Left hindlimb (tissue), 1 donor: Measurements from ENCODE around the gene CTNNA1.
A peak's percentile ranks its signal among the peaks of the same experiment; 100 is the strongest.

Experiments used
- DNase-seq: peaks from one replicate; pipeline ENCODE4 v3.0.0-alpha.2; 2018

CTNNA1 gene

DNA sequence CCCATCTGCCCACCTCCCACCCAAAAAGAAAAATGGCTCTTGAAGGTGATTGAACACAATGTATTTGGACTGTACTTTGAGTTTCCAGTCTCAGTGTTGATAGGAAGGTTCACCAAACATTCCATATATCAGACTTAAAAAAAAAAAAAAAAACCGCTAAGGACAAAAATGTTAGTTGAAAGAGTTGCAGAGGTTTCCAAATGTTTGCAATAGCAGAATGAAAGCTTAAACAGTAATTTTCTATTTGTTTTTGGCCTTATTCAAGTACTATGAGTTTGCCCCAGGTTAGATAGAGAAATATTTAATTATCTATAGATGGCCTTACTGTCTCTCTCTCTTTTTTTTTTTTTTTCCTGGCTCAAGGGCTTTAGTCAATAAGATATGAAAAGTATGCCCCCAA lies 115.8 kb downstream of the CTNNA1 start:
- no peak for DNase-seq

- DNase-seq: no peak
These were observed 116.7 kb downstream of the CTNNA1 start for GRCh38 chr5:138869763-138870500.

GRCh38 chr5:138870611-138871010 lies 117.4 kb downstream of the CTNNA1 start:
- DNase-seq: no peak

- DNase-seq: no peak
These were observed 119.7 kb downstream of the CTNNA1 start for GRCh38 chr5:138872841-138873465.

GRCh38 chr5:138873466-138874221 lies 120.4 kb downstream of the CTNNA1 start:
- DNase-seq: no peak

DNA sequence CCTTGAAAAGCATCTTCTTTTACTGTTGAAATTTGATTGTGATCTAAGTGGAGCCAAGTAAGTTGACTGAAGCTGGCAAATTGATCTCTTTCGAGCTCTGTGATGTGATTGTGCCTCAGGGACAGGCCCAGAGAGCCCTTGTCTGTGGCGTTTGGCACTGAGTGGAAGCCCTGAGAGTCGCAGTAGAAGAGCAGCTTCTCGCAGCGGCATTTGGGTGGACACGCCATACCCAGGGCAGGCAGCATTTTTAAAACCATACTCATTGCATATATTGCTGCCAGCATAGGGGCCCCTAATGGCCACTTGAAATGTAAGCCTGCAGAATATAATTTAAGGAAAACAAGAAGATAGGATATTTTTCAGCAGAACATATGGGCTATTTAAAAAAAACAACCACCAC lies 121.0 kb downstream of the CTNNA1 start:
- no peak for DNase-seq

DNA sequence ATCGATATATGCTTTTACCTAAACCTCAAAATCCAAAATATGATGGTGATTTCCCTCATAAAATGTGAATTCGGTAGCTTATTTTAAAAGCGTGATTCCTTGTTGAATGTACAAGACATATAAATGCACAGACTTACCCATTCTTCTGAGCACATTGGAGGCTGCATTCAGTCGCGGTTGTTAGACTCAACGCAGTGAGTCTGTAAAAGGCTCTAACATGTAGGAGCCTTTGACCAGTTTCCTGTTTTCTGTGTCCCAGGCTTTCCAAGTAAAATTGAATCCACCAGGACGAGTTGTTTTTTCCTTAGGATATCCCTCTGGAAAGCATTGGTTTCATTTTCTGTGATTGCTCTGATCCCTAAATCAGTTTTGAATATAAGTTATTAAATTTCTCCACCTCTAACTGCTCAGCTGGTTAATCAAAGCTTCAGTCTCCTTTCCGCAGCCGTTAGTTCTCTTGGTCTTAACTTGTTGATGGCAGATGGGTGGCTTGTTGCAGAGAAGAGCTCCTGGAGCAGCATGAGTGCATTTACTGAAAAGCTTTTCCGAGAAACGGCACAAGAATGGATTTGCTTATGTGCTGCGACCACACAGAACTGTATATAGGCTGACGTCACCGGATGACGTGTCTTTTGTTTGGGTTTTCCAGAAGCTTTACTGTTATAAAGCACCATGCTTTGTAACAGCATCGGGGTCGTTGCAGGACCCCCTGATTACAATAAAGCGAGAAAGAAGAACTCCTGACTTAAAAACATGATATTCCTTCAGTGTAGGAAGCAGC lies 121.7 kb downstream of the CTNNA1 start, which contains the start of gene LRRTM2:
TSS of gene LRRTM2 (minus strand) at position 565 of the 781 bp plus-strand sequence. CDS start at position 141, 424 bp downstream.
- DNase-seq: peak; percentile 62

GRCh38 chr5:138875552-138875875 lies 122.3 kb downstream of the CTNNA1 start:
- DNase-seq: no peak

GRCh38 chr5:138875946-138876345 lies 122.7 kb downstream of the CTNNA1 start:
- no peak for DNase-seq

GRCh38 chr5:138876811-138877210 lies 123.6 kb downstream of the CTNNA1 start:
- no peak for DNase-seq

- no peak for DNase-seq
These were observed 125.4 kb downstream of the CTNNA1 start for GRCh38 chr5:138878437-138879235.

- no peak for DNase-seq
These were observed 130.0 kb downstream of the CTNNA1 start for GRCh38 chr5:138883211-138883610.

- no peak for DNase-seq
These were observed 130.9 kb downstream of the CTNNA1 start for GRCh38 chr5:138884094-138884493.

DNA sequence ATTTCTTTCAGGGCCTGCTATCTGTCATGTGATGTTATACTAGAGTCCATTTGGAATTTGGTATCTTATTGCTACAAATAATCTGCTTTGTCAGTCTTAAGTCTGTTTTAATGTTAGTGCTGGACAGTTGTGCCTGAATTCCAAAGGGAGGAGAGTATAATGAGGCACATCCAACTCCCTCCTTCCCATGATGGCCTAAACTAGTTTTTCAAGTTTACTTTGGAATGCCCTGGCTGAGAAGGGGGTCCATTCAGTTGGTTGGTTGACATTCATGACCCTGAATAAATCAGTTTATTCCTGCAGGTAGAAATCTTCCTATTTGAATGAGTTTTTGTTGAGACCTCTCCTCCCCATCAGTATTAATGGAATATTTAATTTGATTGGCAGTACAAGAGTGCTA lies 131.3 kb downstream of the CTNNA1 start:
- no peak for DNase-seq

- DNase-seq: no peak
These were observed 136.8 kb downstream of the CTNNA1 start for GRCh38 chr5:138889994-138890393.

DNA sequence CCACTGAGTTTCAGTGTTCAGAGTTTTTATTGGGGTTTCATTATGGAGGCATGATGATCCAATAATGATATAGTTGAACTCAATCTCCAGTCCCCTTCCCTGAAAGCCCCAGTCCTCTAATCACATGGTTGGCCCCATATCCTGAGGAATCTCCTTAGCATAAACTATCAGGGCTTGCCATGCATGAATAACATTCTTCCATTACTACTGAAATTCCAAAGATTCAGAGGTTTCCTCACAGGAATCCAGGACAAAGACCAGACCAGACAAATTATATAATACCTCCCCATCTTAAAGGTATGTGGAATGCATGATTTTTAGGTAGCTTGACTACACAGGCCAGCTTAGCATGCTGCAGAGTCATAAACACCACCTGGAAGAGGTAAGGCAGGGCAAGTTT lies 137.4 kb downstream of the CTNNA1 start:
- DNase-seq: no peak

- no peak for DNase-seq
These were observed 142.7 kb downstream of the CTNNA1 start for GRCh38 chr5:138895918-138896317.

DNA sequence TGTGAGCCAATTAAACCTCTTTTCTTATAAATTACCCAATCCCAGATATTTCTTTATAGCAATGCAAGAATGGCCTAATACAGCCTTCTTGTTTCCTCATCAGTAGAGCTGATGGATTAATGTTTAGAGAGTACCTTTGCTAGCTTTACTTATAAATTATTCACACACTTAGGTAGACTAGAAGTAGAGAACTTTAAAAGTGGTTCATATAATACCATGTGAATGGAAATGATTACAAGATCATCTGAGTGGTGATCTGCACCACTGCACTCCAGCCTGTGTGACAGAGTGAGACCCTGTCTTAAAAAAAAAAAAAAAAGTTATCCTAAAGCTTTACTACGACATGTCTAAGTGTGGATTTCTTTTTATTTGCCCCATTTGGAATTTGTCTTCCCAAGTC lies 145.1 kb downstream of the CTNNA1 start:
- no peak for DNase-seq

DNA sequence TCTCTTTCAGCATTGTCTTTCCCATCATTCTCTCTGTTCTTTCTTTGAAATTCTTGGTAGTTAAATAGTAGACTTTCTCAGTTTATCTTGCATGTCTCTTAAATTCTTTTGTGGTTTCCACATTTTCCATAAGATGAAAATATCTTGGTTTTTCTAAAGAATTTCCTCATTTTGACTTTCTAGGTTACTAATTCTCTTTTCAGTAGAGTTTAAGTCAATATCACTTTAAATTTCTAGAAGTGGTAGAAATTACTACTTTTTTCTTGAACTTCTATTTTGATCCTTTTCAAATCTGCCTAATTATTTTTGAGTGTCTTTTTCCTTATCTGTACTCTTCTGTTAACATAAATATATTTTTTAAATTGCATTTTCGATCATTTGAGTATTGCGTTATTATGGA lies 145.5 kb downstream of the CTNNA1 start:
- DNase-seq: no peak

DNA sequence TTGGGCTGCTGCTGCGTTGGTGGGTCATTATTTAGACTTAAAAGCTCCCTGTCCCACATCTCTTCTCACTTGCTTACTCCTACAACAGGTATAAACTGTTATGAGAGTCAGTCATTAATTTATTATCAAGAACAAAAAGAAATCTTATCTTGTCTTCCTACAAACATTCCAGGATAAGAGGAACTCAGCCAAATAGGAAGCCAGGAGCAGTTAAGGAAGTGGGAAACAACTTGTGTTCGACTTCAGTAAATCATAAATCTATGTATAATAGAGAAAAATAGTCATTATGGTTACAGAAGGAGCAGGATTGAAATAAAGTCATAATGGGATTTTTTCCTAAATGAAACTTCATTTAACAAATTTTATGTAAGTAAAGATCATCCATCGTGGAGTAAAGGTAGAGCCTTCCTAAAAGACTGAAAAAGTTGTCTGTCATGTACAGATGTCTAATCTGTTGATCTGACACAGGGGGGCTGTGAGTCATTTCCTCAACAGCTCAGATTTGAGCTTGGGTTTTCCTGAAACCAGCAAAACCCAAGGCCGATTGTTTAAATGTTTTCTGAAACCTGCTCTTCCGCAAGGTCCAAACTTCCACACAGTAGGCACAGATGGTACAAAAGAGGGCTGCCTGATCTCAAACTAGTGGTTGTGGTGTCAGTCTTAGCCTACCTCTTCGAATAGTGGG lies 147.2 kb downstream of the CTNNA1 start:
- no peak for DNase-seq

DNA sequence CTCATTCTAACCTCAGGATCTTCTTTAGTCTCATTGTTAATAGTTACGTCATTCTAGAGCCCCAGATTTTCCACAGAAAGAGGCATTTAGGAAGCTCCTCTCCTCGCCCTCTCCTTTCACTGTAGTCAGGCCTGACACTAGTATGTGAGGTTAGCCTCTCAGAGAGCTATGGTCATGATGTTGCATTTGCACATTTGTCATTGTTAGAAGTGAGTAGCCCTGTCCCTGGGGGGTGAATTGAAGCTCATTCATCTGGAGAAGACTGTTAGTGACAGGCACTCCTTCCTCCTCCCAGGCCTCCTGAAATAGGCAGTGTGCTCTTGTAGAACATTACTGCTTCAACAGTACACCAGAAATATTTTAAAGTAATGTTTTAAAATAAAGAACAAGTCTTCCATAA lies 148.5 kb downstream of the CTNNA1 start:
- DNase-seq: no peak
